ENCODE measurements around the gene CAMK2D. TPM values are rescaled to one million over a fixed set of nuclear protein-coding genes. Genes with fewer than 3 reads are reported as not detected.

The CAMK2D gene
- total RNA-seq, 1 experiment from 2014 or later: 29.5 TPM

GRCh38 chr4:113783289-113783688 lies 21.8 kb upstream of the CAMK2D start:
- no peak for DNase-seq (ENCODE audit: low read depth, low spot score)

DNA sequence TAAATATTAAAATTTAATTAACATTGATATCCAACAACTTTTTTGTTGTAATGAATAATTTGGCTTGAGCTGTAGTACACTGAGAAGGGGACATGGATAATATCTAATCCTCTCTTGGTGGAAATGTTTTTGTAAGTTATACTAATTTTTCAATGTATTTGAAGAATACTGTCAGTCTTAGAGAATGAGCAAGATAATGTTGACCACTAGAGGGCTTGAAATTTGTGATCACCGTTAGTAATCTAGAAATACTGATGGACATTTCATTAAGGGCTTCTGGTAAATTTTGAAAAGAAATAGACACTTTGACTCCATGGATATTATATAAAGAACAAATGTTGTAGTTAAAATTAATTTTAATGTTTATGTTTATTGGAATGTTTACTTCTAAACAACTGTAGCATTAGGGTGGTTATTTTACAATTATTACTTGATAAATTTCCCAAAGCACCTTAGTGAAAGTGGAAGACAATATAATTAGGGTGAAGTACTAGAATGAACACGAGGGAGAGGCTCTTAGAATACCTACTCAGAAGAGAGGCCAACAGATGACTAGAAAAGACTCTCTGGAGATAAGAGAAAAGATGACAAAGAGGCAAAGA lies 20.0 kb upstream of the CAMK2D start:
- Histone ChIP-seq H3K27ac (ENCODE audit: low read length) (no peak overlapping the region), H3K4me3 (ENCODE audit: low read depth in 2 of 2, low read length in 2 of 2) (no peak overlapping the region), H3K36me3 (ENCODE audit: control insufficient read depth, insufficient read depth, low read length) (no peaks in the 10 kb centered on the region), H3K27me3 (ENCODE audit: control insufficient read depth, insufficient read depth, low read length) (no peaks in the 10 kb centered on the region), H3K9me3 (ENCODE audit: control insufficient read depth, insufficient read depth, low read depth, low read length) (no peaks in the 10 kb centered on the region), H3K4me1 (ENCODE audit: control insufficient read depth, insufficient read depth, low read length) (no peaks in the 10 kb centered on the region)
- CTCF ChIA-PET: no interaction called here
- no peak for TF ChIP-seq SIN3A (IDR thresholded peaks at IDR 0.05; ENCODE audit: borderline replicate concordance, insufficient read depth, low read depth, low read length)
- TF ChIP-seq, protein P1, sequence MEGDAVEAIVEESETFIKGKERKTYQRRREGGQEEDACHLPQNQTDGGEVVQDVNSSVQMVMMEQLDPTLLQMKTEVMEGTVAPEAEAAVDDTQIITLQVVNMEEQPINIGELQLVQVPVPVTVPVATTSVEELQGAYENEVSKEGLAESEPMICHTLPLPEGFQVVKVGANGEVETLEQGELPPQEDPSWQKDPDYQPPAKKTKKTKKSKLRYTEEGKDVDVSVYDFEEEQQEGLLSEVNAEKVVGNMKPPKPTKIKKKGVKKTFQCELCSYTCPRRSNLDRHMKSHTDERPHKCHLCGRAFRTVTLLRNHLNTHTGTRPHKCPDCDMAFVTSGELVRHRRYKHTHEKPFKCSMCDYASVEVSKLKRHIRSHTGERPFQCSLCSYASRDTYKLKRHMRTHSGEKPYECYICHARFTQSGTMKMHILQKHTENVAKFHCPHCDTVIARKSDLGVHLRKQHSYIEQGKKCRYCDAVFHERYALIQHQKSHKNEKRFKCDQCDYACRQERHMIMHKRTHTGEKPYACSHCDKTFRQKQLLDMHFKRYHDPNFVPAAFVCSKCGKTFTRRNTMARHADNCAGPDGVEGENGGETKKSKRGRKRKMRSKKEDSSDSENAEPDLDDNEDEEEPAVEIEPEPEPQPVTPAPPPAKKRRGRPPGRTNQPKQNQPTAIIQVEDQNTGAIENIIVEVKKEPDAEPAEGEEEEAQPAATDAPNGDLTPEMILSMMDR (IDR thresholded peaks at IDR 0.05): peak; percentile 63; the same call in 1 of the 2 replicates
- no peak for ATAC-seq
- POLR2A ChIA-PET: no interaction called here
- in situ Hi-C loops (cut with HindIII; ENCODE audit: low pct_unique_long_range_greater_than_20kb, low sequenced_read_pairs): no loop called here
- DNase-seq (ENCODE audit: low read depth, low spot score): no peak
- BruUV-seq (replicated peaks): no TSS peak
- intact Hi-C loops (cut with micrococcal nuclease; ENCODE audit: unreplicated experiment): loop anchor here (5.0 kb wide), 1 partner anchor 601 kb away; no protein-coding TSS in a partner anchor

More at GRCh38 chr4:113783289-113783688, 21.8 kb upstream of the CAMK2D start:
- no peak for ATAC-seq
- no peaks in the 10 kb centered on the region for H3K36me3 ChIP-seq (ENCODE audit: control insufficient read depth, insufficient read depth, low read length)
- CTCF ChIA-PET: no interaction called here
- H3K27ac ChIP-seq (ENCODE audit: low read length): no peak overlapping the region
- no peaks in the 10 kb centered on the region for H3K4me1 ChIP-seq (ENCODE audit: control insufficient read depth, insufficient read depth, low read length)
- no peak for TF ChIP-seq SIN3A (IDR thresholded peaks at IDR 0.05; ENCODE audit: borderline replicate concordance, insufficient read depth, low read depth, low read length)
- TF ChIP-seq TCF7L2 (IDR thresholded peaks at IDR 0.05; ENCODE audit: low read depth, low read length): no peak
- TF ChIP-seq, protein P2, sequence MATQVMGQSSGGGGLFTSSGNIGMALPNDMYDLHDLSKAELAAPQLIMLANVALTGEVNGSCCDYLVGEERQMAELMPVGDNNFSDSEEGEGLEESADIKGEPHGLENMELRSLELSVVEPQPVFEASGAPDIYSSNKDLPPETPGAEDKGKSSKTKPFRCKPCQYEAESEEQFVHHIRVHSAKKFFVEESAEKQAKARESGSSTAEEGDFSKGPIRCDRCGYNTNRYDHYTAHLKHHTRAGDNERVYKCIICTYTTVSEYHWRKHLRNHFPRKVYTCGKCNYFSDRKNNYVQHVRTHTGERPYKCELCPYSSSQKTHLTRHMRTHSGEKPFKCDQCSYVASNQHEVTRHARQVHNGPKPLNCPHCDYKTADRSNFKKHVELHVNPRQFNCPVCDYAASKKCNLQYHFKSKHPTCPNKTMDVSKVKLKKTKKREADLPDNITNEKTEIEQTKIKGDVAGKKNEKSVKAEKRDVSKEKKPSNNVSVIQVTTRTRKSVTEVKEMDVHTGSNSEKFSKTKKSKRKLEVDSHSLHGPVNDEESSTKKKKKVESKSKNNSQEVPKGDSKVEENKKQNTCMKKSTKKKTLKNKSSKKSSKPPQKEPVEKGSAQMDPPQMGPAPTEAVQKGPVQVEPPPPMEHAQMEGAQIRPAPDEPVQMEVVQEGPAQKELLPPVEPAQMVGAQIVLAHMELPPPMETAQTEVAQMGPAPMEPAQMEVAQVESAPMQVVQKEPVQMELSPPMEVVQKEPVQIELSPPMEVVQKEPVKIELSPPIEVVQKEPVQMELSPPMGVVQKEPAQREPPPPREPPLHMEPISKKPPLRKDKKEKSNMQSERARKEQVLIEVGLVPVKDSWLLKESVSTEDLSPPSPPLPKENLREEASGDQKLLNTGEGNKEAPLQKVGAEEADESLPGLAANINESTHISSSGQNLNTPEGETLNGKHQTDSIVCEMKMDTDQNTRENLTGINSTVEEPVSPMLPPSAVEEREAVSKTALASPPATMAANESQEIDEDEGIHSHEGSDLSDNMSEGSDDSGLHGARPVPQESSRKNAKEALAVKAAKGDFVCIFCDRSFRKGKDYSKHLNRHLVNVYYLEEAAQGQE (IDR thresholded peaks at IDR 0.05; ENCODE audit: insufficient read depth in 1 of 2, low read depth in 2 of 2, low read length in 1 of 2): no peak
- TF ChIP-seq POLR2AphosphoS5 (IDR thresholded peaks at IDR 0.05; ENCODE audit: low read depth, low read length): no peak
- intact Hi-C loops (cut with micrococcal nuclease; ENCODE audit: unreplicated experiment): loop anchor here (5.0 kb wide), 1 partner anchor 599 kb away; no protein-coding TSS in a partner anchor
- POLR2A ChIA-PET: no interaction called here
- no peaks in the 10 kb centered on the region for H3K27me3 ChIP-seq (ENCODE audit: control insufficient read depth, insufficient read depth, low read length)
- in situ Hi-C loops (cut with HindIII; ENCODE audit: low pct_unique_long_range_greater_than_20kb, low sequenced_read_pairs): no loop called here
- H3K4me3 ChIP-seq (ENCODE audit: low read depth in 2 of 2, low read length in 2 of 2): no peak overlapping the region
- no peaks in the 10 kb centered on the region for H3K9me3 ChIP-seq (ENCODE audit: control insufficient read depth, insufficient read depth, low read depth, low read length)
- BruUV-seq (replicated peaks): no TSS peak

DNA sequence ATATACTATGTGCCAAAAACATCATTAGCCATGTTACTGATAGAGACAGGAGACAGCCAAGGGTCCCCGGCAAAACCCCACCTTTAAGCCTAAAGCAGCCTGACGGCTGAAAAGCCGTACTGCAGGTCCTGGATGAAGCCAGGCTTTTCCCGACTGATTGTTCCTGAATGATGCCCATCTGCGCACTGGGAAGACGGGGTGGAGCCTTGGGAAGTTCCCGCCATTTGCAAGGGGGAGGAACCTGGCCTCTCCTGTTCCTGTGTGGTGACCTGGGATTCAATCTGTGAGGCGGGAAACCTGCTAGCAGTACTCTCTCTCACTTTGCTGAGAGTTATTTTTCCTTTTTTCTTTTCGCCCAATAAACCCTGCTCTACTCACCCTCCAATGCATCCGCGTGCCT lies 15.1 kb upstream of the CAMK2D start:
- ChIA-PET POLR2A (no interaction called here), CTCF (no interaction called here)
- BruUV-seq (replicated peaks): no TSS peak
- Histone ChIP-seq H3K4me1 (ENCODE audit: control insufficient read depth, insufficient read depth, low read length) (no peaks in the 10 kb centered on the region), H3K27me3 (ENCODE audit: control insufficient read depth, insufficient read depth, low read length) (no peaks in the 10 kb centered on the region), H3K4me3 (ENCODE audit: low read depth in 2 of 2, low read length in 2 of 2) (no peak overlapping the region), H3K36me3 (ENCODE audit: control insufficient read depth, insufficient read depth, low read length) (no peaks in the 10 kb centered on the region), H3K27ac (ENCODE audit: low read length) (no peak overlapping the region), H3K9me3 (ENCODE audit: control insufficient read depth, insufficient read depth, low read depth, low read length) (no peaks in the 10 kb centered on the region)
- ATAC-seq (no peak), DNase-seq (ENCODE audit: low read depth, low spot score) (no peak)
- in situ Hi-C loops (cut with HindIII; ENCODE audit: low pct_unique_long_range_greater_than_20kb, low sequenced_read_pairs) (no loop called here), intact Hi-C loops (cut with micrococcal nuclease; ENCODE audit: unreplicated experiment) (no loop called here)
- TF ChIP-seq, protein P2 (IDR thresholded peaks at IDR 0.05; ENCODE audit: insufficient read depth in 1 of 2, low read depth in 2 of 2, low read length in 1 of 2): no peak
- TF ChIP-seq POLR2AphosphoS5 (IDR thresholded peaks at IDR 0.05; ENCODE audit: low read depth, low read length): no peak
- TF ChIP-seq SIN3A (IDR thresholded peaks at IDR 0.05; ENCODE audit: borderline replicate concordance, insufficient read depth, low read depth, low read length): no peak
- TF ChIP-seq TCF7L2 (IDR thresholded peaks at IDR 0.05; ENCODE audit: low read depth, low read length): no peak
- TF ChIP-seq, protein P1 (IDR thresholded peaks at IDR 0.05): no peak
